Astrocyte (in vitro differentiated cells and primary cell): ENCODE data around the gene LRRC3. TPM values are rescaled to one million over a fixed set of nuclear protein-coding genes. Genes with fewer than 3 reads are reported as not detected.

Experiments
- DNase-seq: peaks from one replicate; pipeline ENCODE4 v3.0.0-alpha.2; 2010; ENCODE audit warnings: low read depth
- FAIRE-seq: peaks from 2 replicates; lab custom pipeline; 2011; peaks lifted over from hg19 to GRCh38; lab: Jason Lieb, UNC
- H2AFZ ChIP-seq: 2 replicates; pipeline ENCODE4 v1.6.0; 2012; ENCODE audit warnings: low read depth, low read length, inconsistent platforms
- H3K27ac ChIP-seq: 2 replicates; pipeline ENCODE4 v1.5.1; 2011; ENCODE audit warnings: low read depth, low read length, inconsistent platforms
- H3K27me3 ChIP-seq: 2 replicates; pipeline ENCODE4 v1.6.0; 2011; ENCODE audit warnings: low read length, inconsistent platforms; ENCODE audit not compliant: insufficient read depth
- H3K36me3 ChIP-seq: 2 replicates; pipeline ENCODE4 v1.5.1; 2011; ENCODE audit warnings: low read length, inconsistent platforms; ENCODE audit not compliant: insufficient read depth
- H3K4me1 ChIP-seq: 2 replicates; pipeline ENCODE4 v1.5.1; 2011; ENCODE audit warnings: low read length, inconsistent platforms; ENCODE audit not compliant: insufficient read depth
- H3K4me2 ChIP-seq: 2 replicates; pipeline ENCODE4 v1.6.0; 2012; ENCODE audit warnings: low read length, inconsistent platforms
- H3K4me3 ChIP-seq: 2 replicates; pipeline ENCODE4 v1.5.1; 2011; ENCODE audit warnings: low read depth, mild to moderate bottlenecking, low read length, inconsistent platforms; ENCODE audit not compliant: insufficient read depth
- H3K79me2 ChIP-seq: 2 replicates; pipeline ENCODE4 v1.6.0; 2012; ENCODE audit warnings: mild to moderate bottlenecking, low read length, inconsistent platforms; ENCODE audit not compliant: insufficient read depth
- H3K9ac ChIP-seq: 2 replicates; pipeline ENCODE4 v1.6.0; 2012; ENCODE audit warnings: mild to moderate bottlenecking, low read length, inconsistent platforms
- H3K9me3 ChIP-seq: 2 replicates; pipeline ENCODE4 v1.5.1; 2012; ENCODE audit warnings: low read depth, mild to moderate bottlenecking, low read length, inconsistent platforms; ENCODE audit not compliant: insufficient read depth
- H4K20me1 ChIP-seq: 2 replicates; pipeline ENCODE4 v1.6.0; 2012; ENCODE audit warnings: low read length, inconsistent platforms; ENCODE audit not compliant: insufficient read depth
- H3K27ac Mint-ChIP-seq: one replicate; pipeline ENCODE4 v1.8.0; 2021; ENCODE audit warnings: mild to moderate bottlenecking, mixed read lengths; ENCODE audit not compliant: unreplicated experiment
- H3K27me3 Mint-ChIP-seq: one replicate; pipeline ENCODE4 v1.8.0; 2021; ENCODE audit warnings: low read depth, mixed read lengths; ENCODE audit not compliant: unreplicated experiment
- H3K36me3 Mint-ChIP-seq: one replicate; pipeline ENCODE4 v1.8.0; 2021; ENCODE audit warnings: low read depth, mixed read lengths; ENCODE audit not compliant: unreplicated experiment
- H3K4me1 Mint-ChIP-seq: one replicate; pipeline ENCODE4 v1.8.0; 2021; ENCODE audit warnings: low read depth, mixed read lengths; ENCODE audit not compliant: unreplicated experiment
- H3K4me3 Mint-ChIP-seq: one replicate; pipeline ENCODE4 v1.8.0; 2021; ENCODE audit warnings: mild to moderate bottlenecking, moderate library complexity, mixed read lengths; ENCODE audit not compliant: unreplicated experiment
- H3K9me3 Mint-ChIP-seq: one replicate; pipeline ENCODE4 v1.8.0; 2021; ENCODE audit warnings: mild to moderate bottlenecking, mixed read lengths; ENCODE audit not compliant: unreplicated experiment
- CTCF ChIP-seq: IDR thresholded peaks from 2 replicates; pipeline ENCODE4 v1.5.1; 2011; ENCODE audit warnings: low read depth, mild to moderate bottlenecking, inconsistent platforms, low read length, moderate library complexity; ENCODE audit not compliant: insufficient read depth
- EZH2 ChIP-seq: IDR thresholded peaks from 2 replicates; pipeline ENCODE4 v1.6.1; 2012; ENCODE audit warnings: mild to moderate bottlenecking, low read length, inconsistent platforms; ENCODE audit not compliant: insufficient read depth
- total RNA-seq: library from RNA; stranded (reverse); gene quantifications from 2 replicates; pipeline ENCODE4 v1.2.1, GENCODE V29; 2021

The LRRC3 gene
- total RNA-seq, 1 donor from 2014 or later, result 5.2 TPM

GRCh38 chr21:44466351-44466954 lies 11.1 kb downstream of the LRRC3 start:
- H2AFZ ChIP-seq, result no peak overlapping the region
- H3K27ac ChIP-seq, result no peak overlapping the region
- H3K79me2 ChIP-seq, result no peaks in the 10 kb centered on the region
- H3K9me3 Mint-ChIP-seq, result peaks cover 6% of the 10 kb centered on the region
- H3K4me1 ChIP-seq, result no peaks in the 10 kb centered on the region
- FAIRE-seq (no peak), DNase-seq (no peak)
- TF ChIP-seq EZH2 (no peak), CTCF (no peak)
- H3K4me2 ChIP-seq, result no peak overlapping the region
- no peak overlapping the region for H3K4me3 ChIP-seq
- no peaks in the 10 kb centered on the region for H3K27me3 ChIP-seq
- no peaks in the 10 kb centered on the region for H4K20me1 ChIP-seq
- H3K4me1 Mint-ChIP-seq, result no peaks in the 10 kb centered on the region
- no peak overlapping the region for H3K27ac Mint-ChIP-seq
- H3K36me3 ChIP-seq, result no peaks in the 10 kb centered on the region
- peaks cover 23% of the 10 kb centered on the region for H3K27me3 Mint-ChIP-seq
- no peak overlapping the region for H3K9ac ChIP-seq
- H3K9me3 ChIP-seq, result no peaks in the 10 kb centered on the region
- peaks cover 4% of the 10 kb centered on the region for H3K36me3 Mint-ChIP-seq
- no peak overlapping the region for H3K4me3 Mint-ChIP-seq

GRCh38 chr21:44466996-44467858 lies 11.9 kb downstream of the LRRC3 start:
- Mint-ChIP-seq H3K9me3 (peaks cover 2% of the 10 kb centered on the region), H3K27me3 (peaks cover 23% of the 10 kb centered on the region), H3K4me3 (no peak overlapping the region), H3K4me1 (no peaks in the 10 kb centered on the region), H3K36me3 (peaks cover 4% of the 10 kb centered on the region), H3K27ac (no peak overlapping the region)
- H3K9me3 ChIP-seq, result no peaks in the 10 kb centered on the region
- H3K27ac ChIP-seq, result no peak overlapping the region
- no peaks in the 10 kb centered on the region for H3K79me2 ChIP-seq
- no peak for DNase-seq
- H2AFZ ChIP-seq, result no peak overlapping the region
- H3K9ac ChIP-seq, result no peak overlapping the region
- no peaks in the 10 kb centered on the region for H4K20me1 ChIP-seq
- H3K4me2 ChIP-seq, result no peak overlapping the region
- FAIRE-seq, result no peak
- H3K4me3 ChIP-seq, result no peak overlapping the region
- H3K36me3 ChIP-seq, result no peaks in the 10 kb centered on the region
- TF ChIP-seq CTCF (no peak), EZH2 (no peak)
- H3K27me3 ChIP-seq, result no peaks in the 10 kb centered on the region
- no peaks in the 10 kb centered on the region for H3K4me1 ChIP-seq

GRCh38 chr21:44467859-44468195 lies 12.5 kb downstream of the LRRC3 start:
- Histone ChIP-seq H4K20me1 (no peaks in the 10 kb centered on the region), H3K4me2 (no peak overlapping the region), H3K27ac (no peak overlapping the region), H3K4me1 (no peaks in the 10 kb centered on the region), H2AFZ (no peak overlapping the region), H3K79me2 (no peaks in the 10 kb centered on the region), H3K9me3 (no peaks in the 10 kb centered on the region), H3K27me3 (no peaks in the 10 kb centered on the region), H3K4me3 (no peak overlapping the region), H3K9ac (no peak overlapping the region), H3K36me3 (no peaks in the 10 kb centered on the region)
- Mint-ChIP-seq H3K36me3 (peaks cover 4% of the 10 kb centered on the region), H3K9me3 (peaks cover 2% of the 10 kb centered on the region), H3K27ac (no peak overlapping the region), H3K4me3 (no peak overlapping the region), H3K4me1 (no peaks in the 10 kb centered on the region), H3K27me3 (peaks cover 23% of the 10 kb centered on the region)
- no peak for DNase-seq
- TF ChIP-seq EZH2, result no peak
- TF ChIP-seq CTCF, result no peak
- no peak for FAIRE-seq
